Adrenal gland (tissue), 5 donors: Measurements from ENCODE around the gene FNIP2.

Experiments used
- CTCF ChIP-seq, 6 experiments: fragments of 450-650 bp in 4 of 6; fragments of 200-600 bp in 2 of 6; sonication (generic) in 1 of 6; IDR thresholded peaks; 1 replicate in 5 of 6; 2 replicates in 1 of 6; pipeline versions ENCODE4 v1.5.1 to v1.8.0; 2016 to 2021; ENCODE audit warnings: antibody characterized with exemption in 6 of 6, mild to moderate bottlenecking in 2 of 6, moderate library complexity in 1 of 6
- POLR2A ChIP-seq, 2 donors: fragments of 450-650 bp; IDR thresholded peaks; one replicate each; pipeline ENCODE4 v1.6.1; 2017; ENCODE audit warnings: antibody characterized with exemption in 2 of 2, mild to moderate bottlenecking in 2 of 2, moderate library complexity in 1 of 2
- donor health status: DM: no; HTN: no; CAD: no.

- no peak for TF ChIP-seq CTCF (IDR thresholded peaks at IDR 0.05)
- no peak for TF ChIP-seq POLR2A (IDR thresholded peaks at IDR 0.05)
These were observed 40.6 kb upstream of the FNIP2 start for GRCh38 chr4:158728236-158728635.
